ENCODE results near the gene AQP9. TPM values are rescaled to one million over a fixed set of nuclear protein-coding genes. Genes with fewer than 3 reads are reported as not detected.

AQP9 gene
- total and polyA plus RNA-seq, 11 donors, result 0.11 to 17.7 (median 0.96) TPM

- intact Hi-C loops (cut with DNase I), result no loop called here
- no peaks in the 10 kb centered on the region for H3K36me3 ChIP-seq
- no peak overlapping the region for H3K4me3 ChIP-seq
- H3K9me3 ChIP-seq, result no peaks in the 10 kb centered on the region
- TF ChIP-seq, protein P1, sequence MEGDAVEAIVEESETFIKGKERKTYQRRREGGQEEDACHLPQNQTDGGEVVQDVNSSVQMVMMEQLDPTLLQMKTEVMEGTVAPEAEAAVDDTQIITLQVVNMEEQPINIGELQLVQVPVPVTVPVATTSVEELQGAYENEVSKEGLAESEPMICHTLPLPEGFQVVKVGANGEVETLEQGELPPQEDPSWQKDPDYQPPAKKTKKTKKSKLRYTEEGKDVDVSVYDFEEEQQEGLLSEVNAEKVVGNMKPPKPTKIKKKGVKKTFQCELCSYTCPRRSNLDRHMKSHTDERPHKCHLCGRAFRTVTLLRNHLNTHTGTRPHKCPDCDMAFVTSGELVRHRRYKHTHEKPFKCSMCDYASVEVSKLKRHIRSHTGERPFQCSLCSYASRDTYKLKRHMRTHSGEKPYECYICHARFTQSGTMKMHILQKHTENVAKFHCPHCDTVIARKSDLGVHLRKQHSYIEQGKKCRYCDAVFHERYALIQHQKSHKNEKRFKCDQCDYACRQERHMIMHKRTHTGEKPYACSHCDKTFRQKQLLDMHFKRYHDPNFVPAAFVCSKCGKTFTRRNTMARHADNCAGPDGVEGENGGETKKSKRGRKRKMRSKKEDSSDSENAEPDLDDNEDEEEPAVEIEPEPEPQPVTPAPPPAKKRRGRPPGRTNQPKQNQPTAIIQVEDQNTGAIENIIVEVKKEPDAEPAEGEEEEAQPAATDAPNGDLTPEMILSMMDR (IDR thresholded peaks at IDR 0.05), result no peak
- TF ChIP-seq POLR2A (IDR thresholded peaks at IDR 0.05), result no peak
- peaks cover 0 to 10% (median 0%) of the 10 kb centered on the region in 12 donors for H3K4me1 ChIP-seq
- WGBS, 4 donors, result 79 to 88% (median 84%) methylated on average over 4 of the region's 4 CpGs
- no peak overlapping the region for H3K27ac ChIP-seq
- H3K27me3 ChIP-seq, result peaks cover 0 to 4% (median 0%) of the 10 kb centered on the region in 9 donors
- DNase-seq, result no peak
- ATAC-seq, result no peak
These were observed 3.3 kb upstream of the AQP9 start for GRCh38 chr15:58134886-58135285.

DNA sequence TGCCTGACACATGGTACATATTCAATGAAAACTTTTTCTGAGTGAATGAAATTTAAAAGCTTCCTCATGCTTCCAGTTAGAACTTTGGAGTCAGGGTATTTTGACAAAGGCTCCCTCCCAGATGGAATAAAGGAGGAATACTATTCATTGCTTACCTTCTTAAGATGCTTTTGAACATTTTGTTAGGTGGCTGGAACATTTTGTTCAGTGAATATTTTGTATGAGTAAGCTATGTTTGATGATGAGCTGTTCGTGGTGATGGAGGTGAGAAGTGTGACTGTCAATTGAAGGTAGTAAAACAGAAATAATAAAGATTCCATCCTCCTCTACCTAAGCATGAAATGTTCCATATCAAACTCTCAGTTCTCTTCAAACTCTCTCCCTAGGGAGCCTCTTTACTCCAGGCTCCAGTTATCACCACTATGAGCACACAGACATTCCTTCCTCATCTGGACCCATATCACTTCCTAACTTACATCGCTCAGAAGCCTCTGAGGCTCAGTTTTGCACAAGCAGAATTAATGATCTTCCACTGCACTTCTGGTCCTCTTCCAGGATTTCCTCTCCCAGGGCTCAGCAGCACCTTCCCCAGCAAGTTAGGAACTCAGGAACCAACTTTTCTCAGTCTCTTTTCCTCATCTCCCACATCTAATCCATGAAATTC lies 2.5 kb upstream of the AQP9 start:
- intact Hi-C loops (cut with DNase I), result no loop called here
- no peaks in the 10 kb centered on the region for H3K36me3 ChIP-seq
- H3K9me3 ChIP-seq, result no peaks in the 10 kb centered on the region
- H3K4me3 ChIP-seq, result no peak overlapping the region
- ATAC-seq (no peak), DNase-seq (no peak)
- TF ChIP-seq, protein P1 (IDR thresholded peaks at IDR 0.05), result no peak
- TF ChIP-seq POLR2A (IDR thresholded peaks at IDR 0.05), result no peak
- H3K27me3 ChIP-seq, result peaks cover 0 to 4% (median 0%) of the 10 kb centered on the region in 9 donors
- 50 to 72% (median 64%) methylated on average over 2 of the region's 2 CpGs for WGBS, 4 donors
- H3K4me1 ChIP-seq, result peaks cover 0 to 10% (median 0%) of the 10 kb centered on the region in 12 donors
- no peak overlapping the region for H3K27ac ChIP-seq

DNA sequence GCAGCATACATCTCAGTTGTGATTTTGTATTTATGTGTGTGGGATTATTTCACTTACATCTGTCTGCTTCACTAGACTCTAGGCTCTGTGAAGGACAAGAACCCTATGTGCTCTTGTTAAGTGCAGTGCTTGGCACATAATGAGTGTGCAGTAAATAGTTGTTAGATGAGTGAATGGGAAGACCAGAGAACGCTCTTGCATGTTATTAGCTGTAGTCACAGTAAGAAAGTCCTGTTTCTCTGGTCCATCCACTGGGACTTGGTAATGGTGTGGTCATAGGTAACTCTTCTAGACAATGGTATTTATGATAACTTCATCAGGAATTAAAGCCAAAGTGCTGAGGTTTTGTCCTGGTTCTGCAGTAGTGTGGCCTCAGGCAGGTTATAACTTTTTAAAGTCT lies 1.4 kb upstream of the AQP9 start:
- Histone ChIP-seq H3K4me3 (no peak overlapping the region), H3K9me3 (no peaks in the 10 kb centered on the region), H3K27ac (no peak overlapping the region), H3K4me1 (peaks cover 0 to 20% (median 0%) of the 10 kb centered on the region in 12 donors), H3K36me3 (no peaks in the 10 kb centered on the region), H3K27me3 (peaks cover 0 to 3% (median 0%) of the 10 kb centered on the region in 9 donors)
- WGBS, 4 donors, result 92 to 96% (median 94%) methylated on average over 1 of the region's 1 CpG
- intact Hi-C loops (cut with DNase I), result no loop called here
- no peak for DNase-seq
- TF ChIP-seq, protein P1 (IDR thresholded peaks at IDR 0.05), result no peak
- TF ChIP-seq POLR2A (IDR thresholded peaks at IDR 0.05), result no peak
- no peak for ATAC-seq

- H3K27me3 ChIP-seq, result no peaks in the 10 kb centered on the region
- intact Hi-C loops (cut with DNase I), result no loop called here
- 88 to 98% (median 96%) methylated on average over 1 of the region's 1 CpG for WGBS, 4 donors
- TF ChIP-seq POLR2A (IDR thresholded peaks at IDR 0.05), result no peak
- ATAC-seq (no peak), DNase-seq (no peak)
- no peaks in the 10 kb centered on the region for H3K9me3 ChIP-seq
- no peaks in the 10 kb centered on the region for H3K36me3 ChIP-seq
- H3K27ac ChIP-seq, result peak overlapping the region in 1 of 12 donors; percentile 91
- no peak overlapping the region for H3K4me3 ChIP-seq
- H3K4me1 ChIP-seq, result peaks cover 0 to 30% (median 0%) of the 10 kb centered on the region in 12 donors
These were observed 495 bp upstream of the AQP9 start for GRCh38 chr15:58137686-58138085.
